Activated T-helper 2 cell treated with anti-CD3 and anti-CD28 coated beads, Interferon-gamma antibody, Interleukin-2, Interleukin-4, amounts not matched to agents 10 μg/mL and 5 μg/mL and 100 μg/mL, durations not matched to agents 14 hours and 24 hours and 36 hours (primary cell): ENCODE data around the gene ZBED1. TPM values are rescaled to one million over a fixed set of nuclear protein-coding genes. Genes with fewer than 3 reads are reported as not detected.
"Not testable (repeated sequence)": the region's sequence is repeated elsewhere in the genome, so short reads cannot be mapped to it uniquely, and the experiment has no call there.

Experiments
- DNase-seq: peaks from one replicate; pipeline ENCODE4 v3.0.0; 2021; ENCODE audit warnings: low spot score
- H3K27ac Mint-ChIP-seq: one replicate; pipeline ENCODE4 v1.8.0; 2021; ENCODE audit warnings: mixed read lengths
- H3K27me3 Mint-ChIP-seq: one replicate; pipeline ENCODE4 v1.8.0; 2021; ENCODE audit warnings: low read depth, mixed read lengths
- H3K36me3 Mint-ChIP-seq: one replicate; pipeline ENCODE4 v1.8.0; 2021; ENCODE audit warnings: low read depth, mixed read lengths
- H3K4me1 Mint-ChIP-seq: one replicate; pipeline ENCODE4 v1.8.0; 2021; ENCODE audit warnings: low read depth, mixed read lengths
- H3K4me3 Mint-ChIP-seq: one replicate; pipeline ENCODE4 v1.8.0; 2021; ENCODE audit warnings: low read depth, mild to moderate bottlenecking, moderate library complexity, mixed read lengths
- H3K9me3 Mint-ChIP-seq: one replicate; pipeline ENCODE4 v1.8.0; 2021; ENCODE audit warnings: mixed read lengths
- intact Hi-C: fragments of 100-400 bp; cut with micrococcal nuclease; formaldehyde crosslinking; loops from one replicate; pipeline ENCODE4 v1.15.1; 2023
- total RNA-seq: library from RNA; stranded (reverse); gene quantifications from 2 replicates; pipeline ENCODE4 v1.2.3, GENCODE V29; 2022

ZBED1 gene
- total RNA-seq, 1 donor from 2014 or later = 37.3 TPM

DNA sequence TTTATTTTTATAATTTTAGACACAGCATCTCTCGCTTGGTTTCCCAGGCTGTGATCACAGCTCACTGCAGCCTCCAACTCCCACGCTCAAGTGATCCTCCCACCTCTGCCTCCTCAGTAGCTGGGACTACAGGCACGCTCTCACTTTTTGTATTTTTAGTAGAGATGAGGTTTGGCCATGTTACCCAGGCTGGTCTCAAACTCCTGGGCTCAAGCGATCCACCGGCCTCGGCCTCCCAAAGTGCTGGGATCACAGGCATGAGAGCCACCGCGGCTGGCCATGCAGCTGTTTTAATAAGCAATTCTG, 39.1 kb downstream of the ZBED1 start:
- DNase-seq = no peak
- Mint-ChIP-seq H3K36me3 (peaks cover 3% of the 10 kb centered on the region), H3K27me3 (no peaks in the 10 kb centered on the region), H3K9me3 (peaks cover 5% of the 10 kb centered on the region), H3K27ac (no peak overlapping the region), H3K4me1 (no peaks in the 10 kb centered on the region), H3K4me3 (no peak overlapping the region)
- intact Hi-C loops = no loop called here

DNA sequence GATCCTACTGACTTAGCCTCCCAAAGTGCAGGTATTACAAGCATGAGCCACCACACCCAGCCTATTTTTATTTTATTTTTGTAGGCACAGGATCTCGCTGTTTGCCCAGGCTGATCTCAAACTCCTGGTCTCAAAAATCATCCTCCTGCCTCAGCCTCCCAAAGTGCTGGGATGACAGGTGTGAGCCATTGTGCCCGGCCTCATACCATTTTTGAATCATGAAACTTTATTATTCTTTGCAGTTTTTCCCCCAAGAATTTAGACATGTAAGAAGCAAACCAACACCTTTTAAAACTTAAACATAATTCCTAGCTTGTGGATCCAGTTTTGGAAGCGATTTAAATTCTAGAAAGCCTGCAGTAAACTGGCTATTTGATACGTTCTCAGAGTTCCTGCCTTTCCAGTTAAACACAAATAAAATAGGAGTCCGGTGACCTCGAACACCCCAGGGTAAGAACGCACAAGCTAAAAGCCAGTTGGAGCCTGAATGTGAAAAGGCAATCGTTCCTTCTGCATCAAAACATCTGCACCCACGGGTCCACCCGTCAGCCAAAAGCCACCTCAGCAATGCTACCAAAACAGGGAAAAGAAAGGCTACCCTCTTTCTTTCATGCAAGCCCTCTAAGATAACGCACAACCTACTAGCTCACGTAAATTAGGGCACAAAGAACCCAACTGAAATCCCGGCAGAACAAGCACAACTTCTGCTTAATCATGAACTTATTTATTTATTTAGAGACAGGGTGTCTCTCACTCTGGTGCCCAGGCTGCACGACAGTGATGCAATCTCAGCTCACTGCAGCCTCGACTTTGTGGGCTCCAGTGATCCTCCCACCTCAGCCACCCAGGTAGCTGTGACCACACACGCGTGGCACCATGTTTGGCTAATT, 39.7 kb downstream of the ZBED1 start:
- H3K27ac Mint-ChIP-seq, H3K4me1 Mint-ChIP-seq, H3K9me3 Mint-ChIP-seq, DNase-seq, H3K27me3 Mint-ChIP-seq, H3K36me3 Mint-ChIP-seq, intact Hi-C loops, H3K4me3 Mint-ChIP-seq: not testable (repeated sequence)

DNA sequence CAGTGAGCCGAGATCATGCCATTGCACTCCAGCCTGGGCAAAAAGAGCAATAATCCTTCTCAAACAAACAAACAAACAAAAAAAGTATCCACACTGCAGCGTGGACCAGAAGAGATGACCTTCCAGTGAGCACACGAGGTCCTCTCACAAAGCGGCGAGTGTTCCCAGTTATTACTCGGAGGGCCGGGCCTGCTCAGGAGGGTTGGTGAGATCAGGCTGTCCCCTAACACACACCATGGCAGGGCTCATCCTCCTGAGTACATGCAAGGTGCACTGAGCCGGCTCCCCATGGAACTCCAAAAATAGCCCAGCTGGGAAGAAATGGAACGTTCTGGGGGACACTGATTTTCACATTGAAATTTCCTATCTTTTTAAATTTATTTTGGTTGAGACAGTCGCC, 40.7 kb downstream of the ZBED1 start:
- H3K27ac Mint-ChIP-seq, H3K9me3 Mint-ChIP-seq, intact Hi-C loops, H3K4me1 Mint-ChIP-seq, H3K36me3 Mint-ChIP-seq, DNase-seq, H3K4me3 Mint-ChIP-seq, H3K27me3 Mint-ChIP-seq: not testable (repeated sequence)

DNA sequence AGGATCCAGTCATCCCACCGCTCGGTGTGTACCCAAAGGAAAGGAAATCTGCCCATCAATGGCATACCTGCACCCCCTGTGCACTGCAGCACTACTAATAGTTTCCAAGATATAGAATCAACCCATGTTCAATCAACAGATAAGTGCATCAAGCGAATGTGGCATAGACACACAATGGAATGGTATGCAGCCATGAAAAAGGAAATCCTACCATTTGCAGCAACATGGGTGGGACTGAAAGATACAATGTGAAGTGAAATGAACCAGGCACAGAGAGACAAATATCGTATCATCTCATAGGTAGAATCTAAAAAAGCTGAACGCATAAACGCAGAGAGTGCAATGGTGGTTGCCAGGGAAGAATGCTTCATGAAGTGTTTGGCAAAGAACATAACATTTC, 42.5 kb downstream of the ZBED1 start:
- Mint-ChIP-seq H3K9me3 (peaks cover 5% of the 10 kb centered on the region), H3K4me3 (no peak overlapping the region), H3K36me3 (peaks cover 3% of the 10 kb centered on the region), H3K27ac (no peak overlapping the region), H3K4me1 (no peaks in the 10 kb centered on the region), H3K27me3 (no peaks in the 10 kb centered on the region)
- no peak for DNase-seq
- intact Hi-C loops = no loop called here

DNA sequence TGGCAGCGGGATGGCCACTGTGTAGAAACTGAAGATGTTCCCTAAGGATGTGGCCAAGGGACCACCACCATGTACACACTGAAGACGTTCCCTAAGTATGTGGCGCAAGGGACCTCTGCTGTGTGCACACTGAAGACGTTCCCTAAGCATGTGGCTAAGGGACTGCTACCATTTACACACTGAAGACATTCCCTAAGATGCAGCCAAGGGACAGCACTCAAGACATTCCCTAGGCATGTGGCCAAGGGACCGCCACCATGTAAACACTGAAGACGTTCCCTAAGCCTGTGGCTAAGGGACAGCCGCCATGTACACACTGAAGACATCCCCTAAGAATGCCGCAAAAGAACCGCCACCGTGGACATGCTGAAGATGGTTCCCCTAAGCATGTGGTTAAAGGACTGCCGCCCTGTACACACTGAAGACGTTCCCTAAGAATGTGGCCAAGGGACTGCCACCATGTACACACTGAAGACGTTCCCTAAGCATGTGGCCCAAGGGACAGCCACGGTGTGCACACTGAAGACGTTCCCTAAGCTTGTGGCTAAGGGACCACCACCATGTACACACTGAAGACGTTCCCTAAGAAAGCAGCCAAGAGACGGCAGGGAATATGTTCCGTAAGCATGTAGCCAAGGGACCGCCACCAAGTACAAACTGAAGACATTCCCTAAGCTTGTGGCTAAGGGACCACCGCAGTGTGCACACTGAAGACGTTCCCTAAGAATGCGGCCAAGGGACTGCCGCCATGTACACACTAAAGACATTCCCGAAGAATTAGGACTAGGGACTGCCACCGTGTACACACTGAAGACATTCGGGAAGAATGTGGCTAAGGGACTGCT, 43.3 kb downstream of the ZBED1 start:
- Mint-ChIP-seq H3K27me3 (no peaks in the 10 kb centered on the region), H3K27ac (no peak overlapping the region), H3K36me3 (peaks cover 9% of the 10 kb centered on the region), H3K9me3 (peaks cover 9% of the 10 kb centered on the region), H3K4me1 (no peaks in the 10 kb centered on the region), H3K4me3 (no peak overlapping the region)
- intact Hi-C loops = no loop called here
- no peak for DNase-seq

DNA sequence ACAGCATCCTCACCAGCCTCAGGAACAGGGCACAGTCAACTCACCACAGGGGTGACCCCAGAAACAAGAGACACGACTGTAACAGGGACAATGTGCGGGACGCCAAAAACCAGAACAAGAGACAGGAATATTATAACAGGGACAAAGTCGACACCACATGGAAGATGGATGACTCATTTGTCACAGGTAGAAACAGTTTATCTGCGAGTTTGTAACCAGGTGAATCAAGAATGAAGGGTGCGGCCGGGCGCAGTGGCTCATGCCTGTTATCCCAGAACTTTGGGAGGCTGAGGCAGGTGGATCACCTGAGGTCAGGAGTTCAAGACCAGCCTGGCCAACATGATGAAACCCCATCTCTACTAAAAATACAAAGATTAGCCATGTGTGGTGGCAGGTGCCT, 44.7 kb downstream of the ZBED1 start:
- H3K9me3 Mint-ChIP-seq = peaks cover 11% of the 10 kb centered on the region
- H3K4me3 Mint-ChIP-seq, intact Hi-C loops, DNase-seq, H3K27me3 Mint-ChIP-seq, H3K27ac Mint-ChIP-seq, H3K4me1 Mint-ChIP-seq, H3K36me3 Mint-ChIP-seq: not testable (repeated sequence)

DNA sequence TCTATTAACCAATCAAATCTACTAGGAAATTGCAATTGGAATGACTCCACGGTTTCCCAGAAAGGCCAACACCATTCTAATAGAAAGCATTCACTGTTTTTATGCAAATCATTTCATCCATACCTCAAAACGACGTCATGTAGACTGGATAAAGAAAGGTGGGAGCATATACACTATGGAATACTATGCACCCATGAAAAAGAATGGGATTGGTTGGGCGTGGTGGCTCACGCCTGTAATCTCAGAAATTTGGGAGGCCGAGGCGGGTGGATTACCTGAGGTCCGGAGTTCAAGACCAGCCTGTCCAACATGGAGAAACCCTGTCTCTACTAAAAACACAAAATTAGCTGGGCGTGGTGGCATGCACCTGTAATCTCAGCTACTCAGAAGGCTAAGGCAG, 46.2 kb downstream of the ZBED1 start:
- H3K27ac Mint-ChIP-seq, intact Hi-C loops, H3K4me1 Mint-ChIP-seq, DNase-seq, H3K27me3 Mint-ChIP-seq, H3K4me3 Mint-ChIP-seq, H3K36me3 Mint-ChIP-seq: not testable (repeated sequence)
- peaks cover 11% of the 10 kb centered on the region for H3K9me3 Mint-ChIP-seq

DNA sequence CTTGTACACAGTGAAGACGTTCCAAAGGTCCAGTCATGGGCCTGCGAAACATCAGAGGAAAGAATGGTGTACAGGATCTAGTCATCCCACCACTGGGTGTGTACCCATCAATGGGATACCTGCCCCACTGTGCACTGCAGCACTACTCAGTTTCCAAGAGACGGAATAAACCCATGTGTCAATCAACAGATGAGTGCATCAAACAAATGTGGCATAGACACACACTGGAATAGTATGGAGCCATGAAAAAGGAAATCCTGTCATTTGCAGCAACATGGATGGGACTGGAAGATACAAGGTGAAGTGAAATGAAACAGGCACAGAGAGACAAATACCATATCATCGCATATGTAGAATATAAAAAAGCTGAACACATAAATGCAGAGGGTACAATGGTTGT, 48.0 kb downstream of the ZBED1 start:
- no peak for DNase-seq
- peaks cover 6% of the 10 kb centered on the region for H3K9me3 Mint-ChIP-seq
- H3K27ac Mint-ChIP-seq = no peak overlapping the region
- H3K4me1 Mint-ChIP-seq = peaks cover 3% of the 10 kb centered on the region
- peaks cover 6% of the 10 kb centered on the region for H3K36me3 Mint-ChIP-seq
- no peak overlapping the region for H3K4me3 Mint-ChIP-seq
- intact Hi-C loops = no loop called here
- H3K27me3 Mint-ChIP-seq = no peaks in the 10 kb centered on the region

DNA sequence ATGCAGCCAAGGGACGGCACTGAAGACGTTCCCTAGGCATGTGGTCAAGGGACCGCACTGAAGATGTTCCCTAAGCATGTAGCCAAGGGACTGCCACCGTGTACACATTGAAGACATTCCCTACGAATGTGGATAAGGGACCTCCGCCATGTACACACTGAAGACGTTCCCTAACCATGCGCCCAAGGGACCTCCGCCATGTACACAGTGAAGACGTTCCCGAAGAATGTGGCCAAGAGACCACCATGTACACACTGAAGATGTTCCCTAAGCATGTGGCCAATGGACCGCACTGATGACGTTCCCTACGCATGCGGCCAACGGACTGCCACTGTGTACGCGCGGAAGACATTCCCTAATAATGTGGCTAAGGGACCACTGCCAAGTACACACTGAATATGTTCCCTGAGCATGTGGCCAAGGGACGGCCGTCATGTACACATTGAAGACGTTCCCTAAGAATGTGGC, 48.4 kb downstream of the ZBED1 start:
- Mint-ChIP-seq H3K27me3 (no peaks in the 10 kb centered on the region), H3K4me3 (no peak overlapping the region), H3K36me3 (peaks cover 10% of the 10 kb centered on the region), H3K27ac (no peak overlapping the region), H3K9me3 (peaks cover 6% of the 10 kb centered on the region), H3K4me1 (peaks cover 3% of the 10 kb centered on the region)
- intact Hi-C loops = no loop called here
- DNase-seq = no peak

DNA sequence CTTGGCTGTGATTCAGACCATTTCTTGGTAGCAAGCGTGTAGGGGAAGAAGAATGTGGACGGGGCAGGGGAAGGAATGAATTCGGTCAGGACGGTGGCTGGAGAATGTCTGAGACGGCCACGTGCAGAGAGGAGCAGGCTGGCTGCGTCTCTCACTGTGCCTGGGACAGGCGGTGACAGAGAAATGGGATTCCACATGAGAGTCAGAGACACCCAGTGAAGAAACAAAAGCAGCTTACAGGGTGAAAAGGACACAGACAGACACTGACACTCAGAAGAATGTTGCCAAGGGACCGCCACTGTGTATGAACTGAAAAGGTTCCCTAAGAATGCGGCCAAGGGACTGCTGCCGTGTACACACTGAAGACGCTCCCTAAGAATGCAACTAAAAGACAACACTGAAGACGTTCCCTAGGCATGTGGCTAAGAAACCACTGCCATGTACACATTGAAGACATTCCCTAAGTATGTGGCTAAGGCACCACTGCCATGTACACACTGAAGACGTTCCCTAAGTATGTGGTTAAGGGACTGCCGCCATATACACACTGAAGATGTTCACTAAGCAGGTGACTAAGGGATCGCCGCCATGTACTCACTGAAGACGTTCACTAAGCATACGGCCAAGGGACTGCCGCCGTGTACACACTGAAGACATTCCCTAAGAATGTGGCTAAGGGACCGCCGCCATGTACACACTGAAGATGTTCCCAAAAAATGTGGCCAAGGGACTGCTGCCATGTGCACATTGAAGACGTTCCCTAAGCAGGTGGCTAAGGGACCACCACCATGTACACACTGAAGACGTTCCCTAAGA, 49.1 kb downstream of the ZBED1 start:
- no peak for DNase-seq
- peaks cover 3% of the 10 kb centered on the region for H3K4me1 Mint-ChIP-seq
- H3K27ac Mint-ChIP-seq = no peak overlapping the region
- peaks cover 11% of the 10 kb centered on the region for H3K9me3 Mint-ChIP-seq
- intact Hi-C loops = no loop called here
- H3K27me3 Mint-ChIP-seq = no peaks in the 10 kb centered on the region
- H3K4me3 Mint-ChIP-seq = no peak overlapping the region
- peaks cover 16% of the 10 kb centered on the region for H3K36me3 Mint-ChIP-seq

DNA sequence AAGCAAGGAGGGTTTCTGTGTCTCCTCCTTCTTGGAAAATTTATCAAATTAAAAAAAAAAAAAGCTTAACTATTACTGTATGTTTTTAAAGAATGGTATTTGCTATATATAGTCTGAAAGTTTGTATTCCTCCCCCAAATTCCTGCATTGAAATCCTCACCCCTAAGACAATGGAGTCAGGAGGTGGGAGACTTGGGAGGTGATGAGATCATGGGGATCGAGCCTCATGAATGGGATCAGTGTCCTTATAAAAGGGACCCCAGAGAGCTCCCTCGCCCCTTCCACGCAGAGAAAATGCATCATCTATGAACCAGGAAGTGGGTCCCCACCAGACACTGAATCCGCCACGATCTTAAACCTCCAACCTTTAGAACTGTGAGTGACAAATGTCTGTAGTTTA, 50.1 kb downstream of the ZBED1 start:
- Mint-ChIP-seq H3K4me1 (peaks cover 3% of the 10 kb centered on the region), H3K4me3 (no peak overlapping the region), H3K27ac (no peak overlapping the region), H3K36me3 (peaks cover 17% of the 10 kb centered on the region), H3K27me3 (no peaks in the 10 kb centered on the region), H3K9me3 (peaks cover 15% of the 10 kb centered on the region)
- DNase-seq = no peak
- intact Hi-C loops = no loop called here

DNA sequence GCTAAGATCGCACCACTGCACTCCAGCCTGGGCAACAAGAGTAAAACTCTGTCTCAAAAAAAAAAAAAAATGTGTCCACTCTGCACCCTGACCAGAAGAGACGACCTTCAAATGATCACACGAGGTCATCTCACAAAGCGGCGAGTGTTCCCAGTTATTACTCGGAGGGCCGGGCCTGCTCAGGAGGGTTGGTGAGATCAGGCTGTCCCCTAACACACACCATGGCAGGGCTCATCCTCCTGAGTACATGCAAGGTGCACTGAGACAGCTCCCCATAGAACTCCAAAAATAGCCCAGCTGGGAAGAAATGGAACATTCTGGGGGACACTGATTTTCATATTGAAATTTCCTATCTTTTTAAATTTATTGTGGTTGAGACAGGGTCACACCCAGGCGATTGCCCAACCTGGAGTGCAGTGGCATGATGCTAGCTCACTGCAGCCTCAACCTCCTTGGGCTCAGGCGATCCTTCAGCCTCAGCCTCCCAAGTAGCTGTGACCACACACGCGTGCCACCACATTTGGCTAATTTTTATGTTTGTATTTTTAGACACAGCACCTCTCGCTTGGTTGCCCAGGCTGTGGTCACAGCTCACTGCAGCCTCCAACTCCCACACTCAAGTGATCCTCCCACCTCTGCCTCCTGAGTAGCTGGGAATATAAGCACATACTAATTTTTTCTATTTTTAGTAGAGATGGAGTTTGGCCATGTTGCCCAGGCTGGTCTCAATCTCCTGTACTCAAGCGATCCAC, 51.5 kb downstream of the ZBED1 start:
- Mint-ChIP-seq H3K27me3 (no peaks in the 10 kb centered on the region), H3K9me3 (peaks cover 15% of the 10 kb centered on the region), H3K4me1 (peaks cover 3% of the 10 kb centered on the region), H3K4me3 (no peak overlapping the region), H3K36me3 (peaks cover 17% of the 10 kb centered on the region), H3K27ac (no peak overlapping the region)
- DNase-seq = no peak
- intact Hi-C loops = no loop called here
